Measurements from ENCODE around the gene ESPNL.

ESPNL gene

GRCh38 chr2:238098901-238099713 is 1.0 kb upstream of the ESPNL start:
- no peak for DNase-seq (ENCODE audit: low read depth, low spot score)

GRCh38 chr2:238099714-238100048 is 459 bp upstream of the ESPNL start:
- DNase-seq (ENCODE audit: low read depth, low spot score), result no peak

- DNase-seq (ENCODE audit: low read depth, low spot score), result no peak
Observed at GRCh38 chr2:238100821-238101771, 956 bp downstream of the ESPNL start.

- DNase-seq (ENCODE audit: low read depth, low spot score), result no peak
Observed at GRCh38 chr2:238101891-238102841, 2.0 kb downstream of the ESPNL start.

GRCh38 chr2:238102865-238103264 is 2.7 kb downstream of the ESPNL start:
- DNase-seq (ENCODE audit: low read depth, low spot score), result no peak

GRCh38 chr2:238103465-238104225 is 3.5 kb downstream of the ESPNL start:
- DNase-seq (ENCODE audit: low read depth, low spot score), result no peak

GRCh38 chr2:238104226-238104690 is 4.1 kb downstream of the ESPNL start:
- no peak for DNase-seq (ENCODE audit: low read depth, low spot score)

GRCh38 chr2:238104691-238105371 is 4.7 kb downstream of the ESPNL start:
- DNase-seq (ENCODE audit: low read depth, low spot score), result no peak

GRCh38 chr2:238105506-238106338 is 5.6 kb downstream of the ESPNL start:
- DNase-seq (ENCODE audit: low read depth, low spot score), result no peak

- DNase-seq (ENCODE audit: low read depth, low spot score), result no peak
Observed at GRCh38 chr2:238106339-238106697, 6.2 kb downstream of the ESPNL start.

- DNase-seq (ENCODE audit: low read depth, low spot score), result no peak
Observed at GRCh38 chr2:238106698-238107524, 6.8 kb downstream of the ESPNL start.

GRCh38 chr2:238107525-238108422 is 7.6 kb downstream of the ESPNL start:
- DNase-seq (ENCODE audit: low read depth, low spot score), result no peak

GRCh38 chr2:238108423-238109183 is 8.5 kb downstream of the ESPNL start:
- DNase-seq (ENCODE audit: low read depth, low spot score), result no peak

- DNase-seq (ENCODE audit: low read depth, low spot score), result no peak
Observed at GRCh38 chr2:238113611-238114010, 13.5 kb downstream of the ESPNL start.

GRCh38 chr2:238114331-238114841 is 14.2 kb downstream of the ESPNL start:
- no peak for DNase-seq (ENCODE audit: low read depth, low spot score)
